ENCODE results near the gene CPN1.

DNA sequence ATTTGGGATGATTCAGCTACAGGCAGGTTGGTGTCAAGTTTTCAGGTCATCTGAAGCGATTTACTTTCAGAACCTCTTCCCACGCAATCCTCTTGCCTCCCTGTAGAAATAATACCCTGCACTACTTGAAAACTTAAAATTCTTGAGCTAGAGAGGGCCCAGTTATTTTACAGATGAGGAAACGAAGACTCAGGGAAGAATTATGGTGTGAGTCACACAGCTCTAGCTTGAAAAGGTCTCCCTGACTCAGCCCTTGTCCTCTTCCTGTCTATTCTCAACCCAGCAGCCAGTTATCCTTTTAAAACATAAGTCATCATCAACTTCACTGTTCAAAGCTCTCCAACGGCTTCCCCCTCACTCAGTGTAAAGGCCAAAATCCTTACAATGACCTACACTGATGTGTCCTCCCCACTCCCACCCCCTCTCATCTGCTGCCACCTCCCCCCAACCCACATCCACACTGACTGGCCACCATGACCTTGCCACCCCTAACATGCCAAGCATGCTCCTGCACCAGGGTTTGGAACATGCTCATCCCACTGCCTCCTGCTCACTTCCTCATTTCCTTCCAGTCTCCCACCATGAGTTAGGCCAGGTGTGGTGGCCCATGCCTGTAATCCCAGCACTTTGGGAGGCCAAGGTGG is 75.3 kb downstream of the CPN1 start:
- TF ChIP-seq, protein P1, sequence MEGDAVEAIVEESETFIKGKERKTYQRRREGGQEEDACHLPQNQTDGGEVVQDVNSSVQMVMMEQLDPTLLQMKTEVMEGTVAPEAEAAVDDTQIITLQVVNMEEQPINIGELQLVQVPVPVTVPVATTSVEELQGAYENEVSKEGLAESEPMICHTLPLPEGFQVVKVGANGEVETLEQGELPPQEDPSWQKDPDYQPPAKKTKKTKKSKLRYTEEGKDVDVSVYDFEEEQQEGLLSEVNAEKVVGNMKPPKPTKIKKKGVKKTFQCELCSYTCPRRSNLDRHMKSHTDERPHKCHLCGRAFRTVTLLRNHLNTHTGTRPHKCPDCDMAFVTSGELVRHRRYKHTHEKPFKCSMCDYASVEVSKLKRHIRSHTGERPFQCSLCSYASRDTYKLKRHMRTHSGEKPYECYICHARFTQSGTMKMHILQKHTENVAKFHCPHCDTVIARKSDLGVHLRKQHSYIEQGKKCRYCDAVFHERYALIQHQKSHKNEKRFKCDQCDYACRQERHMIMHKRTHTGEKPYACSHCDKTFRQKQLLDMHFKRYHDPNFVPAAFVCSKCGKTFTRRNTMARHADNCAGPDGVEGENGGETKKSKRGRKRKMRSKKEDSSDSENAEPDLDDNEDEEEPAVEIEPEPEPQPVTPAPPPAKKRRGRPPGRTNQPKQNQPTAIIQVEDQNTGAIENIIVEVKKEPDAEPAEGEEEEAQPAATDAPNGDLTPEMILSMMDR (optimal IDR thresholded peaks at IDR 0.05 in 1 of 3, IDR thresholded peaks at IDR 0.05 in 1 of 3, conservative IDR thresholded peaks at IDR 0.05 in 1 of 3; ENCODE audit: extremely low read depth in 1 of 3, insufficient read depth in 2 of 3, low read length in 3 of 3), result no peak
- TF ChIP-seq EZH2 (IDR thresholded peaks at IDR 0.05; ENCODE audit: low read length), result no peak

Data from keratinocyte (primary cell).